PC-9 (cell line): ENCODE results near the gene ATXN3L. TPM values are rescaled to one million over a fixed set of nuclear protein-coding genes. Genes with fewer than 3 reads are reported as not detected.

Experiments used
- BruUV-seq: library from RNA; stranded (reverse); fragments of 400-500 nt; replicated peaks from 2 replicates; lab custom pipeline; 2021; lab: Mats Ljungman, UMichigan
- CTCF ChIA-PET: fragments of 300-600 bp; sonication (Branson Sonifier 250); formaldehyde crosslinking; loops from one replicate; lab custom pipeline; 2022; ENCODE audit warnings: antibody characterized with exemption; lab: Charles Lee
- POLR2A ChIA-PET: fragments of 300-600 bp; sonication (Branson Sonifier 250); formaldehyde crosslinking; loops from one replicate; lab custom pipeline; 2022; ENCODE audit warnings: antibody characterized with exemption; ENCODE audit not compliant: unreplicated experiment; lab: Charles Lee
- DNase-seq, 2 experiments: peaks; one replicate each; pipeline versions ENCODE4 v3.0.0 to v3.0.0-alpha.2; 2015 to 2022; ENCODE audit warnings: mixed read lengths in 1 of 2
- H2AFZ ChIP-seq: fragments of 200-600 bp; sonication (generic); 2 replicates; pipeline ENCODE4 v1.8.1; 2017; ENCODE audit warnings: antibody characterized with exemption
- H3F3A ChIP-seq: fragments of 200-600 bp; sonication (generic); 2 replicates; pipeline ENCODE4 v1.8.1; 2017; ENCODE audit warnings: antibody characterized with exemption, mild to moderate bottlenecking, low read depth; ENCODE audit not compliant: insufficient read depth
- H3K27ac ChIP-seq: fragments of 200-600 bp; sonication (generic); 2 replicates; pipeline ENCODE4 v1.6.1; 2016; ENCODE audit warnings: mixed run types
- H3K27me3 ChIP-seq: fragments of 200-600 bp; sonication (generic); 2 replicates; pipeline ENCODE4 v1.6.1; 2016; ENCODE audit warnings: low read depth, mixed run types; ENCODE audit not compliant: insufficient read depth
- H3K36me3 ChIP-seq: fragments of 200-600 bp; sonication (generic); 2 replicates; pipeline ENCODE4 v1.6.1; 2016; ENCODE audit warnings: low read depth, mixed run types
- H3K4me1 ChIP-seq: fragments of 200-600 bp; sonication (generic); replicated peaks from 2 replicates; pipeline ENCODE4 v1.6.1; 2016; ENCODE audit warnings: mixed run types; ENCODE audit not compliant: insufficient read depth
- H3K4me2 ChIP-seq: fragments of 200-600 bp; sonication (generic); 2 replicates; pipeline ENCODE4 v1.6.1; 2017; ENCODE audit warnings: mixed run types
- H3K4me3 ChIP-seq: fragments of 200-600 bp; sonication (generic); 2 replicates; pipeline ENCODE4 v1.6.1; 2016; ENCODE audit warnings: mixed run types
- H3K79me2 ChIP-seq: fragments of 200-600 bp; sonication (generic); 2 replicates; pipeline ENCODE4 v1.6.1; 2017; ENCODE audit warnings: low read depth, mixed run types
- H3K9me2 ChIP-seq: fragments of 200-600 bp; sonication (generic); 2 replicates; pipeline ENCODE4 v1.8.1; 2017; ENCODE audit warnings: mild to moderate bottlenecking; ENCODE audit not compliant: insufficient read depth
- H3K9me3 ChIP-seq: fragments of 200-600 bp; sonication (generic); 2 replicates; pipeline ENCODE4 v1.8.1; 2016; ENCODE audit warnings: low read depth; ENCODE audit not compliant: insufficient read depth
- H4K20me1 ChIP-seq: fragments of 200-600 bp; sonication (generic); 2 replicates; pipeline ENCODE4 v1.8.1; 2017; ENCODE audit not compliant: insufficient read depth
- EZH2 ChIP-seq: fragments of 200-600 bp; sonication (generic); IDR thresholded peaks from 2 replicates; pipeline ENCODE4 v1.8.0; 2017; ENCODE audit warnings: antibody characterized with exemption, low read depth
- intact Hi-C: fragments of 100-400 bp; cut with micrococcal nuclease; formaldehyde crosslinking; loops from one replicate; pipeline ENCODE4 v1.10.0; 2022; ENCODE audit not compliant: unreplicated experiment
- total RNA-seq: library from RNA; stranded (reverse); gene quantifications from 2 replicates; pipeline ENCODE4 v1.2.3, GENCODE V29; 2021
- TF ChIP-seq, protein P1 (sequence below): fragments of 200-600 bp; sonication (generic); conservative IDR thresholded peaks from 2 replicates; pipeline ENCODE4 v1.6.1; 2017; ENCODE audit warnings: mixed run types, antibody characterized with exemption, mild to moderate bottlenecking, moderate library complexity

Gene ATXN3L
- total RNA-seq, 1 experiment from 2014 or later, result not detected

DNA sequence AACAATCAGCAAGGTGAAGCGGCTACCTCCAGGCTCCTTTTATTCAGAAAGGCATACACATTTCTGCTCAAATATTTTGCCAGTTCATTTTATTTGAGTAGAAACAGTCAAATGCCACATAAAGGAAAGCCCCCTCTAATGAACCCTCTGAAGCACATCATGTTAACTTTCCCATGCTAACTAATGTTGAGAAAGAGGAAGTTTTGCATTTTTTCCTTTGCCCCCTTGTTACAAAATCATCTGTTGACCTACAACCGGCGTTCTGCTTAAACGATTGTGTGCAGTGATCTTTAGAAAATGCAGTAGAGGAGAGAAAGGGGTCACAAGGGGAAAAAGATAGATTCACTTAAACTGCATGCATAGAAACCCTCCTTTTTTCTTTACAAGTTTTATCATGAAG is 25.2 kb upstream of the ATXN3L start:
- Histone ChIP-seq H3K4me3 (no peak overlapping the region), H3K4me2 (no peak overlapping the region), H3K36me3 (no peaks in the 10 kb centered on the region), H2AFZ (no peak overlapping the region), H3F3A (no peaks in the 10 kb centered on the region), H3K9me3 (no peaks in the 10 kb centered on the region), H3K9me2 (no peaks in the 10 kb centered on the region), H3K27ac (no peak overlapping the region), H3K4me1 (no peaks in the 10 kb centered on the region), H3K27me3 (no peaks in the 10 kb centered on the region), H3K79me2 (no peaks in the 10 kb centered on the region), H4K20me1 (no peaks in the 10 kb centered on the region)
- TF ChIP-seq EZH2, result no peak
- TF ChIP-seq, protein P1, sequence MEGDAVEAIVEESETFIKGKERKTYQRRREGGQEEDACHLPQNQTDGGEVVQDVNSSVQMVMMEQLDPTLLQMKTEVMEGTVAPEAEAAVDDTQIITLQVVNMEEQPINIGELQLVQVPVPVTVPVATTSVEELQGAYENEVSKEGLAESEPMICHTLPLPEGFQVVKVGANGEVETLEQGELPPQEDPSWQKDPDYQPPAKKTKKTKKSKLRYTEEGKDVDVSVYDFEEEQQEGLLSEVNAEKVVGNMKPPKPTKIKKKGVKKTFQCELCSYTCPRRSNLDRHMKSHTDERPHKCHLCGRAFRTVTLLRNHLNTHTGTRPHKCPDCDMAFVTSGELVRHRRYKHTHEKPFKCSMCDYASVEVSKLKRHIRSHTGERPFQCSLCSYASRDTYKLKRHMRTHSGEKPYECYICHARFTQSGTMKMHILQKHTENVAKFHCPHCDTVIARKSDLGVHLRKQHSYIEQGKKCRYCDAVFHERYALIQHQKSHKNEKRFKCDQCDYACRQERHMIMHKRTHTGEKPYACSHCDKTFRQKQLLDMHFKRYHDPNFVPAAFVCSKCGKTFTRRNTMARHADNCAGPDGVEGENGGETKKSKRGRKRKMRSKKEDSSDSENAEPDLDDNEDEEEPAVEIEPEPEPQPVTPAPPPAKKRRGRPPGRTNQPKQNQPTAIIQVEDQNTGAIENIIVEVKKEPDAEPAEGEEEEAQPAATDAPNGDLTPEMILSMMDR, result no peak
- ChIA-PET POLR2A (no interaction called here), CTCF (no interaction called here)
- intact Hi-C loops, result no loop called here
- no TSS peak for BruUV-seq
- DNase-seq, result no peak

DNA sequence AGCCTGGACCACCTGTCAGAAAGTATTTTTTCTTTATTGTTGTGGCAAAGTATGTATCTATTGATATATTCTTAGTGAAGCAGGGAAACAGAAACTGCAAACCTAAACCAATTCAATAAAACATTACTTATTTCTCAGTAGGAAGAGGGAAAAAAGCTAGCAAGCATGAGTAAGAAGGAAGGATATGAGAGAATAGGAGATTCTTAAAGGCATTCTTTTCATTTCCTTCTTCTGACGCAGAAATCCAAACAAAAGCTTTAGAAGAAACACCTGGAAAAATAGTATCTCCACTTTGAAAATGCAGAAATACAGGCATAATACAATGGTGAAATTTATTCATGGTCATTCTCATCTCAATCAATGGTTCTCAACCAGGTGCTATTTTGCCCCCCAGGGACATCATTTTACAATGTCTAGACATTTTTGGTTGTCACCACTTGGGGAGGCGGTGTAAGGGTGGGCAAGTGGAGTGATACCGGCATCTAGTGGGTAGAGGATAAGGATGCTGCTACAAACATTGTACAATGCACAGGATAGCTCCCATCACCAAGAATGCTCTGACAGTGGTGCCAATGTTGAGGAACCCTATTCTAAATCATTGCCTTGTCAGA is 21.7 kb upstream of the ATXN3L start:
- ChIA-PET POLR2A (no interaction called here), CTCF (interaction anchor here (0.7 to 1.3 kb wide), 2 partner anchors 325 to 396 kb away, joined by 6 to 15 read pairs; no protein-coding TSS in a partner anchor)
- Histone ChIP-seq H3K4me2 (no peak overlapping the region), H4K20me1 (no peaks in the 10 kb centered on the region), H3K79me2 (no peaks in the 10 kb centered on the region), H3K9me3 (no peaks in the 10 kb centered on the region), H3K36me3 (no peaks in the 10 kb centered on the region), H3F3A (no peaks in the 10 kb centered on the region), H3K27ac (no peak overlapping the region), H3K4me3 (no peak overlapping the region), H3K4me1 (no peaks in the 10 kb centered on the region), H2AFZ (no peak overlapping the region), H3K27me3 (no peaks in the 10 kb centered on the region), H3K9me2 (no peaks in the 10 kb centered on the region)
- DNase-seq, result no peak
- BruUV-seq, result no TSS peak
- intact Hi-C loops, result no loop called here
- TF ChIP-seq, protein P1, result no peak
- no peak for TF ChIP-seq EZH2

DNA sequence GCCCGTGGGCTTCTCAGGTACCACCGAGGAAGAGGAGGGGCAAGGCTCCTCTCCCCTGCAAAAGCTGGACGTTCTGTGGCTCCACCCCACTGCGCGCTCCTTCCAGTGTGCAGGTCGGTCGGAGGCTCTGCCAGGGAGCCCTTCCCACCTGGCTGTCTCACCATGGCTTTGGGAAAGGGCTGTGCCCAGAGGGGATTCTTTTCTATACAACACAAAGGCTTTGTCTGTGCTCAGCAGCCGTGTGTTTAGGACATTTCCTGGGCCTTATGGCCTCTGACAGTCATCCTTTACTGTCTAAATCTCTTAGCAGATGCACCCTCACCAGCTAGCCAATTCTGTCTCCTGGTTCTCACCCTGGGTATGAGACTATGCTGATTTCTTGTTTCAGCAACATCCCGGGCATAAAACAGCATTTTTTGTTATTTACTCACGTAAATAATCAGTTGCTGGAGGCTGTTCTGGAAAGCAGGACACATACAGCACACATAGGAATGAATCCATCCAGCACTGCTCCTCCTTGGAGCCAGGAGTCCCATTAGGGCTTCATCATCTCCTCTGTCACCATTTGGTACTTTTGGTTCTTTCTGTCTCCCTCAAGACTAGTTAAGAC is 20.4 kb upstream of the ATXN3L start:
- Histone ChIP-seq H3F3A (no peaks in the 10 kb centered on the region), H3K4me2 (no peak overlapping the region), H4K20me1 (no peaks in the 10 kb centered on the region), H3K36me3 (no peaks in the 10 kb centered on the region), H3K9me3 (no peaks in the 10 kb centered on the region), H3K4me1 (no peaks in the 10 kb centered on the region), H3K4me3 (no peak overlapping the region), H2AFZ (no peak overlapping the region), H3K79me2 (no peaks in the 10 kb centered on the region), H3K27me3 (no peaks in the 10 kb centered on the region), H3K9me2 (no peaks in the 10 kb centered on the region), H3K27ac (no peak overlapping the region)
- TF ChIP-seq, protein P1, result no peak
- no peak for TF ChIP-seq EZH2
- DNase-seq, result no peak
- intact Hi-C loops, result no loop called here
- ChIA-PET POLR2A (no interaction called here), CTCF (no interaction called here)
- no TSS peak for BruUV-seq
